ENCODE data around the gene KCNQ5. TPM values are rescaled to one million over a fixed set of nuclear protein-coding genes. Genes with fewer than 3 reads are reported as not detected.

The KCNQ5 gene
- total RNA-seq, 3 donors from 2014 or later (not counting 1 experiment from before 2014, with no cell fraction given) = 8.2 to 9.7 (median 8.7) TPM

DNA sequence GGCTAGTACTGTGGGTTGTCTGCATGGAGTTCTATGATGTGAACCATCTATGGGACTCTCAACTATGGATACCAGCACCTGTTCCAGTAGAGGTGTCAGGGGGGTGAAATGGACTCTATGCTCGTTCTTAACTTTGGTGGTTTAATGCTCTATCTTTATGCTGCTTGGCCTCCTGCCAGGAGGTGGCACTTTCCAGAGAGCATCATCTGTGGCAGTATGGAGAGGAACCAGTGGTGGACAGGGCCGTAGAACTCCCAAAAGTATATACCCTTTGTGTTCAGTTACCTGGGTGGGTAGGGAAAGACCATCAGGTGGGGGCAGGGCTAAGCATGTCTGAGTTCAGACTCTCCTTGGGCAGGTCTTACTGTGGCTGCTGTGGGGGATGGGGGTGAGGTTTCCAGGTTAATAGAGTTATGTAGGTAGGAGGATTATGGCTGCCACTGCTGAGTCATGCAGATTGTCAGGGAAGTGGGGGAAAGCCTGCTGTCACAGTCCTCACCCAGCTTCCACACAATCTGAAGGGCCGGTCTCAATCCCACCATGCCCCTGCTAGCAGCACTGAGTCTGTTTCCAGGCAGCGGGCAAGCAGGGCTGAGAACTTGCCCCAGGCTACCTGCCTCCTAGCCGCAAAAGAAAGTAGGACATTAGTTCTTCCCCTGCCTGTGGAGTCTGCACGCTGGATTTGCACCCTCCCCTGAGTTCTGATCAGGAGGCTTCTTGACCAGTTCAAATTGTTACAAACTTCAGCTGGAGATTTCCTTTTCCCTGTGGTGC lies 284.0 kb downstream of the KCNQ5 start:
- peaks cover 6 to 9% of the 10 kb centered on the region in 2 donors for H3K4me1 Mint-ChIP-seq
- Histone ChIP-seq H3K4me1 (ENCODE audit: control insufficient read depth, insufficient read depth, low read length) (no peaks in the 10 kb centered on the region), H3K9me3 (ENCODE audit: control insufficient read depth, insufficient read depth, low read length) (no peaks in the 10 kb centered on the region), H3K4me3 (ENCODE audit: low read length) (no peak overlapping the region), H3K27me3 (ENCODE audit: control insufficient read depth, insufficient read depth, low read length) (no peaks in the 10 kb centered on the region), H3K36me3 (ENCODE audit: control insufficient read depth, insufficient read depth, low read length) (no peaks in the 10 kb centered on the region), H3K27ac (ENCODE audit: low read length) (no peak overlapping the region)
- H3K36me3 Mint-ChIP-seq = no peaks in the 10 kb centered on the region
- H3K27ac Mint-ChIP-seq = no peak overlapping the region
- TF ChIP-seq, protein P1, sequence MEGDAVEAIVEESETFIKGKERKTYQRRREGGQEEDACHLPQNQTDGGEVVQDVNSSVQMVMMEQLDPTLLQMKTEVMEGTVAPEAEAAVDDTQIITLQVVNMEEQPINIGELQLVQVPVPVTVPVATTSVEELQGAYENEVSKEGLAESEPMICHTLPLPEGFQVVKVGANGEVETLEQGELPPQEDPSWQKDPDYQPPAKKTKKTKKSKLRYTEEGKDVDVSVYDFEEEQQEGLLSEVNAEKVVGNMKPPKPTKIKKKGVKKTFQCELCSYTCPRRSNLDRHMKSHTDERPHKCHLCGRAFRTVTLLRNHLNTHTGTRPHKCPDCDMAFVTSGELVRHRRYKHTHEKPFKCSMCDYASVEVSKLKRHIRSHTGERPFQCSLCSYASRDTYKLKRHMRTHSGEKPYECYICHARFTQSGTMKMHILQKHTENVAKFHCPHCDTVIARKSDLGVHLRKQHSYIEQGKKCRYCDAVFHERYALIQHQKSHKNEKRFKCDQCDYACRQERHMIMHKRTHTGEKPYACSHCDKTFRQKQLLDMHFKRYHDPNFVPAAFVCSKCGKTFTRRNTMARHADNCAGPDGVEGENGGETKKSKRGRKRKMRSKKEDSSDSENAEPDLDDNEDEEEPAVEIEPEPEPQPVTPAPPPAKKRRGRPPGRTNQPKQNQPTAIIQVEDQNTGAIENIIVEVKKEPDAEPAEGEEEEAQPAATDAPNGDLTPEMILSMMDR (IDR thresholded peaks at IDR 0.05) = no peak
- no peaks in the 10 kb centered on the region for H3K27me3 Mint-ChIP-seq (ENCODE audit: low read depth in 2 of 2)
- intact Hi-C loops (cut with micrococcal nuclease) = no loop called here
- no peak for ATAC-seq
- no peak overlapping the region for H3K4me3 Mint-ChIP-seq
- DNase-seq = no peak
- no peaks in the 10 kb centered on the region for H3K9me3 Mint-ChIP-seq
- 95% methylated on average over 6 of the region's 6 CpGs for WGBS (ENCODE audit: insufficient coverage)

DNA sequence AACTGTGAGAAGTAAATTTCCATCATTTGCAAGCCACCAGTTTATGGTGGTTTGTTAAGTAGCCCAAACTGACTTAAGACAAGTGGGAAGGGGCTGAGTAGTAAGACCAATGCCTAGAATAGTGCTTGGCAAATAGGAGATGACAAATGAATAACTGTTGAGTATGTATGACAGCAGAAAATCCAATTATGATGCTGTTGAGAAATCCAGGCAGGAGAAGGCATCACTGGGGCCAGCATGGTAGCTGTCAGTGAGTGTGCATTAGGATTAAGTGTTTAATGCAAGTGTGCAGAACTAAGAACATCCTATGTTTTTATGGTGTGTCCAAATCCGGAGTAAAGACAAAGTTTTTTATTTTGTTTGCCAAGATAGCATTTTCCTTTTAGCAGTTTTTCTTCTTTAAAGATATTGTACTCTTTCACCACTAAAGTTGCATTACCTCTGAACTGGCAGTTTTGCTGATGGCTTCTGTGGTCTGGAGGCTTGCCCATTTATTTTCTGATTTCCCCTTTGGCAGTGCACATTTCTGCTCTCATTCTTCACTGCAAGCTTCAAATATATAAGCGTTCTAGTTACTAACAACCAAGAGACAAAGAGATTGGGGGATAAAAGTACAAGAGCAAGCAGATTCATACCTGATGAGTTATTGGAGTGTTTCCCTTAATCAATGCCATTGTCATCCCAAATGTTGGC lies 289.7 kb downstream of the KCNQ5 start:
- ATAC-seq (no peak), DNase-seq (no peak)
- Mint-ChIP-seq H3K36me3 (no peaks in the 10 kb centered on the region), H3K9me3 (no peaks in the 10 kb centered on the region), H3K27me3 (ENCODE audit: low read depth in 2 of 2) (no peaks in the 10 kb centered on the region), H3K4me1 (peaks cover 6 to 16% of the 10 kb centered on the region in 2 donors), H3K27ac (no peak overlapping the region), H3K4me3 (no peak overlapping the region)
- H3K27me3 ChIP-seq (ENCODE audit: control insufficient read depth, insufficient read depth, low read length) = no peaks in the 10 kb centered on the region
- no CpG with 5 or more reads among the region's 2 CpGs for WGBS (ENCODE audit: insufficient coverage)
- intact Hi-C loops (cut with micrococcal nuclease) = no loop called here
- TF ChIP-seq, protein P1 (IDR thresholded peaks at IDR 0.05) = no peak
- H3K9me3 ChIP-seq (ENCODE audit: control insufficient read depth, insufficient read depth, low read length) = no peaks in the 10 kb centered on the region
- H3K4me3 ChIP-seq (ENCODE audit: low read length) = no peak overlapping the region
- H3K27ac ChIP-seq (ENCODE audit: low read length) = no peak overlapping the region
- H3K4me1 ChIP-seq (ENCODE audit: control insufficient read depth, insufficient read depth, low read length) = no peaks in the 10 kb centered on the region
- H3K36me3 ChIP-seq (ENCODE audit: control insufficient read depth, insufficient read depth, low read length) = no peaks in the 10 kb centered on the region

GRCh38 chr6:72913797-72914196 lies 291.9 kb downstream of the KCNQ5 start:
- Mint-ChIP-seq H3K27ac (no peak overlapping the region), H3K9me3 (no peaks in the 10 kb centered on the region), H3K36me3 (no peaks in the 10 kb centered on the region), H3K4me1 (peaks cover 5 to 16% of the 10 kb centered on the region in 2 donors), H3K27me3 (ENCODE audit: low read depth in 2 of 2) (no peaks in the 10 kb centered on the region), H3K4me3 (no peak overlapping the region)
- intact Hi-C loops (cut with micrococcal nuclease) = no loop called here
- Histone ChIP-seq H3K4me1 (ENCODE audit: control insufficient read depth, insufficient read depth, low read length) (no peaks in the 10 kb centered on the region), H3K36me3 (ENCODE audit: control insufficient read depth, insufficient read depth, low read length) (no peaks in the 10 kb centered on the region), H3K9me3 (ENCODE audit: control insufficient read depth, insufficient read depth, low read length) (no peaks in the 10 kb centered on the region), H3K4me3 (ENCODE audit: low read length) (no peak overlapping the region), H3K27me3 (ENCODE audit: control insufficient read depth, insufficient read depth, low read length) (no peaks in the 10 kb centered on the region), H3K27ac (ENCODE audit: low read length) (no peak overlapping the region)
- 95% methylated on average over 1 of the region's 1 CpG for WGBS (ENCODE audit: insufficient coverage)
- TF ChIP-seq, protein P1 (IDR thresholded peaks at IDR 0.05) = no peak
- no peak for ATAC-seq
- DNase-seq = no peak
